Stomach (tissue), 9 donors: ENCODE measurements around the gene KCNIP4. TPM values are rescaled to one million over a fixed set of nuclear protein-coding genes. Genes with fewer than 3 reads are reported as not detected.

Experiments used
- DNase-seq, 2 donors: peaks; one replicate each; pipeline versions ENCODE4 v3.0.0 to v3.0.0-alpha.2; 2013 to 2019
- H3K27ac ChIP-seq, 5 donors: fragments of 200-600 bp in 4 of 5; sonication (generic) in 4 of 5; one replicate each; pipeline ENCODE4 v1.5.1; 2013 to 2019; ENCODE audit warnings: mild to moderate bottlenecking in 1 of 5, moderate library complexity in 1 of 5
- H3K27me3 ChIP-seq, 3 donors: fragments of 200-600 bp; sonication (generic); one replicate each; pipeline ENCODE4 v1.5.1; 2017 to 2019; ENCODE audit warnings: mixed run types in 1 of 3
- H3K36me3 ChIP-seq, 4 donors: fragments of 200-600 bp; sonication (generic); 1 replicate in 3 of 4; 2 replicates in 1 of 4; pipeline ENCODE4 v1.5.1; 2016 to 2019
- H3K4me1 ChIP-seq, 4 donors: fragments of 200-600 bp; sonication (generic); one replicate each; pipeline ENCODE4 v1.5.1; 2016 to 2019
- H3K4me3 ChIP-seq, 4 donors: fragments of 200-600 bp; sonication (generic) in 3 of 4; one replicate each; pipeline ENCODE4 v1.5.1; 2016 to 2019; ENCODE audit warnings: mild to moderate bottlenecking in 1 of 4
- H3K9me3 ChIP-seq, 4 donors: fragments of 200-600 bp; sonication (generic); one replicate each; pipeline ENCODE4 v1.5.1; 2016 to 2019
- EP300 ChIP-seq: sonication (generic); formaldehyde crosslinking; IDR thresholded peaks from one replicate; pipeline ENCODE4 v1.6.1; 2017; ENCODE audit warnings: antibody characterized with exemption
- POLR2A ChIP-seq, 4 donors: fragments of 450-650 bp; IDR thresholded peaks; one replicate each; pipeline ENCODE4 v1.6.1; 2016; ENCODE audit warnings: antibody characterized with exemption in 4 of 4, control low read depth in 2 of 4, mild to moderate bottlenecking in 1 of 4, moderate library complexity in 1 of 4
- POLR2AphosphoS5 ChIP-seq, 3 donors: sonication (generic); formaldehyde crosslinking; IDR thresholded peaks; one replicate each; pipeline ENCODE4 v1.6.1; 2016; ENCODE audit warnings: antibody characterized with exemption in 3 of 3
- WGBS, 5 donors: extraction: QIAGEN DNeasy Blood & Tissue Kit in 3 of 5; methylation state at CpG; one replicate each; pipeline versions ENCODE4 v1.1.5 to v1.1.7; 2013 to 2018; 5-methylcytosine and 5-hydroxymethylcytosine counted together
- intact Hi-C: fragments of 100-400 bp; cut with DNase I; formaldehyde crosslinking; loops from one replicate; pipeline ENCODE4 v1.15.1; 2023; ENCODE audit warnings: low total_unique reads
- polyA plus RNA-seq, 3 donors: library from polyadenylated mRNA; stranded (reverse); fragments of 200-250 nt; gene quantifications; one replicate each; pipeline ENCODE4 v1.2.3, GENCODE V29; 2013
- total RNA-seq, 5 donors: library from RNA; depleted of rRNA; stranded (reverse); fragments of >200 nt; gene quantifications; one replicate each; pipeline versions ENCODE4 v1.1.0 to v1.2.3, GENCODE V29; 2014 to 2016
- TF ChIP-seq, protein P1 (sequence below), 7 experiments: fragments of 450-650 bp in 4 of 7; fragments of 200-600 bp in 3 of 7; sonication (generic) in 3 of 7; IDR thresholded peaks; one replicate each; pipeline ENCODE4 v1.5.1; 2016 to 2019; ENCODE audit warnings: antibody characterized with exemption in 7 of 7, control low read depth in 2 of 7, mild to moderate bottlenecking in 1 of 7
- donor health status: healthy with polysubstance abuse.
- donor health status: Bipolar disorder and iron deficiency.
- donor health status: healthy.

Gene KCNIP4
- total and polyA plus RNA-seq, 8 donors = 0.23 to 1.8 (median 1.3) TPM; not detected in 4

DNA sequence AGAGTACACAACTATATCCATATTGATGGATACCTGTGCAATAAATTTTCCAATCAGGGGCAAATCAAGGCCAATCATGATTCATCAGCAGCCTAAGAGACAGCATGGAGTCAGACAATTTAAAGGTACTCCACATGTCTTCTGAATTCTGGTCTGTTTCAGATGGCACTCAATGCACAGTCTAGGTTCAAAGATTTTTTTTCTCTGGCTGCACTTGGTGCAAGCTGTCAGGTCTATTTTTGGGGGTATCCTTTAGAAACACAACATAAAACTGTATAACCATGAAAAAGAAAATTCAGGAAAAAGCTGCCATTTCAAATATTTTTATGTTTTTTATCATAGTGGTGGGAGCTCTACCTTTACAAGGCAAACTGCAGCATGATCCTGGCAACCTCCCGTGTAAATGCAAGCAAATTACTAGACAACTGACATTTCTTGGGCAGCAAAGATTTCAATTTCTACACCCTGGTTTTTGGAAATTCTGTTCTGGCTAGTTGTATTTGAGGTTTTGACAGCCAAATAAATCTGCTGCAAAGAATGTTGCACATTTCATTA is 310.3 kb downstream of the KCNIP4 start:
- no peak overlapping the region for H3K27ac ChIP-seq
- H3K9me3 ChIP-seq = no peaks in the 10 kb centered on the region
- WGBS, 5 donors = 63 to 79% (median 74%) methylated on average over 1 of the region's 1 CpG
- TF ChIP-seq, protein P1, sequence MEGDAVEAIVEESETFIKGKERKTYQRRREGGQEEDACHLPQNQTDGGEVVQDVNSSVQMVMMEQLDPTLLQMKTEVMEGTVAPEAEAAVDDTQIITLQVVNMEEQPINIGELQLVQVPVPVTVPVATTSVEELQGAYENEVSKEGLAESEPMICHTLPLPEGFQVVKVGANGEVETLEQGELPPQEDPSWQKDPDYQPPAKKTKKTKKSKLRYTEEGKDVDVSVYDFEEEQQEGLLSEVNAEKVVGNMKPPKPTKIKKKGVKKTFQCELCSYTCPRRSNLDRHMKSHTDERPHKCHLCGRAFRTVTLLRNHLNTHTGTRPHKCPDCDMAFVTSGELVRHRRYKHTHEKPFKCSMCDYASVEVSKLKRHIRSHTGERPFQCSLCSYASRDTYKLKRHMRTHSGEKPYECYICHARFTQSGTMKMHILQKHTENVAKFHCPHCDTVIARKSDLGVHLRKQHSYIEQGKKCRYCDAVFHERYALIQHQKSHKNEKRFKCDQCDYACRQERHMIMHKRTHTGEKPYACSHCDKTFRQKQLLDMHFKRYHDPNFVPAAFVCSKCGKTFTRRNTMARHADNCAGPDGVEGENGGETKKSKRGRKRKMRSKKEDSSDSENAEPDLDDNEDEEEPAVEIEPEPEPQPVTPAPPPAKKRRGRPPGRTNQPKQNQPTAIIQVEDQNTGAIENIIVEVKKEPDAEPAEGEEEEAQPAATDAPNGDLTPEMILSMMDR (IDR thresholded peaks at IDR 0.05) = no peak
- no peak for TF ChIP-seq EP300
- no peak for TF ChIP-seq POLR2A (IDR thresholded peaks at IDR 0.05)
- no peak for TF ChIP-seq POLR2AphosphoS5 (IDR thresholded peaks at IDR 0.05)
- DNase-seq = no peak
- intact Hi-C loops = no loop called here
- no peaks in the 10 kb centered on the region for H3K4me1 ChIP-seq
- H3K4me3 ChIP-seq = no peak overlapping the region
- H3K36me3 ChIP-seq = no peaks in the 10 kb centered on the region
- H3K27me3 ChIP-seq = no peaks in the 10 kb centered on the region

DNA sequence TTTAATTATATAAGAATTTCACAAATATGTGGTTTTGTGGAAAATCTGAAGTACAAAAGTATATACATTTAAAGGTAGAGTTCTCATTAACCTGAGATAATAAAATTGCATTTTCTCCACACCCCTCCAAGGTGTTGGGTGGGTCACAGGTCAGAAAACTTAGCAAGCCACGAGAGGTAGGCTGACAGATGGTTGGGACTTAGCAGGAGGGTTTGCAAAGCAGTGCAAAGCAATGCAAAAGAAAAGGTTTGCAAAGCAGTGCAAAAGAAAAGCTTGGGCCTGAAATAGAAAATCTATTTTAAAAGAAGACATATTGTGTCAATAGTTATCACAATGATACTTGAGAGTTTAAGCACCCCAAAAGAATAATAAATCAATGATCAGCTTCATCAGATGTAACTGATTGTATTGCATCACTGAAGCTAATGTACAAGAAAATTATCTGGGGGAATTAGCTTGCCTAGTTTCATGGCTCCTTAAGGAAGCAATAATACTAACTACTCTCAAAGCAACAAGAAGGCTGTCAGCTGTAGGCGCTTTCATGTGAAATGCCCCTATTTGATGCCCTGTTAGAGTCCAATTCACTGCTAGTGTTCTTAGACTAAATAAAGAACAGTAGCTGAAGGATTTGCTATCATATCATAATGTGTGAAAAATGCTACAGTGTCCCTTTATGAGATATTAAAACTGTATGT is 319.5 kb downstream of the KCNIP4 start:
- Histone ChIP-seq H3K4me3 (no peak overlapping the region), H3K4me1 (no peaks in the 10 kb centered on the region), H3K9me3 (no peaks in the 10 kb centered on the region), H3K36me3 (no peaks in the 10 kb centered on the region), H3K27me3 (no peaks in the 10 kb centered on the region), H3K27ac (no peak overlapping the region)
- TF ChIP-seq POLR2A (IDR thresholded peaks at IDR 0.05) (no peak), EP300 (no peak), POLR2AphosphoS5 (IDR thresholded peaks at IDR 0.05) (no peak)
- TF ChIP-seq, protein P1 (IDR thresholded peaks at IDR 0.05) = no peak
- no peak for DNase-seq
- WGBS, 5 donors = 6 to 12% (median 8%) methylated on average over 2 of the region's 2 CpGs
- intact Hi-C loops = no loop called here

DNA sequence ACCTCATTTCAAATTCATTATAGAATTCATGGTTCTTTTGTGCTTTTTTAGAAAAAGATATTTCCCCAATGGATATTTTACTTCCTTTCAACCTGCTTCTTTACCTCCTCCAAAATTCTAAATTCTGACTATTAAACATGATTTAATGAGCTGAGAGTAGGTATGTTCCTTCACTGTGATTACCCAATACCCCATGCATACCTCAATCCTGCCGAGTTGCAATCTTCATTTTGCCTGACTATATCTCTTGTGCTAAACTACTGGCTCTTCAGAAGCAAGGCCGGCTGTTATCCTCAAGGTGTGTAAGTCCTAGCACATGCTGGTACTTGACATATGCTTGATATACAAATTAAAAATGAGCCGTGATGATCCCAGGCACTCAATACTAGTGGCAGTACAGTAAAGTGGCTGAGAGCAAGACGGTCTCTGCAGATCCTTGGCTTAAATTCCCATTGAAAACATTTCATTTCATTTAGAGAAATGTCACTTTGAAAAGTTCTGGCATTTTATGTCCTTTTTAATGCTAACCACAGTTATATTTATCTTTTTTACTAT is 320.4 kb downstream of the KCNIP4 start:
- intact Hi-C loops = no loop called here
- TF ChIP-seq EP300 = no peak
- TF ChIP-seq POLR2A (IDR thresholded peaks at IDR 0.05) = no peak
- no peak for TF ChIP-seq POLR2AphosphoS5 (IDR thresholded peaks at IDR 0.05)
- TF ChIP-seq, protein P1 (IDR thresholded peaks at IDR 0.05) = no peak
- H3K4me1 ChIP-seq = no peaks in the 10 kb centered on the region
- no peaks in the 10 kb centered on the region for H3K9me3 ChIP-seq
- no peaks in the 10 kb centered on the region for H3K36me3 ChIP-seq
- 84 to 94% (median 87%) methylated on average over 4 of the region's 4 CpGs for WGBS, 5 donors
- no peak overlapping the region for H3K27ac ChIP-seq
- no peak for DNase-seq
- H3K4me3 ChIP-seq = no peak overlapping the region
- no peaks in the 10 kb centered on the region for H3K27me3 ChIP-seq

DNA sequence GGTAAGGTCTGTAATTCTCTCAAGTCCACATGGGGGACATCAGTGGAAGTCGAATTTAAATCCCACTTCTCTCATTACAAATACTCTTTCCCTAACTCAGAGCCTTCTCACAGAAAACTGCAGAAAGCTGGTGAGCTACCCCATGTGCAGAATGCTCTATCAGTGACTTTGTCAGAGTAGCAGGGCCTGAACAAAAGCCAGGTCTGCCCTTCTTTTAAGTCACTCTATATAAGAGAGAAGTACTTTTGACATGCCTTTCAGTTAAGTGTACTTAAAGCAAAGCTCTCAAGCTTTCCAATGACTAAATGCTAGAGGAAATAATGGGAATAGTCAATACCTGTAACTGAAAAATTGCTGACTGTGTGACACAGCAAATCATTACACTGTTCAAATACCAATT is 323.1 kb downstream of the KCNIP4 start:
- TF ChIP-seq EP300 (no peak), POLR2AphosphoS5 (IDR thresholded peaks at IDR 0.05) (no peak), POLR2A (IDR thresholded peaks at IDR 0.05) (no peak)
- TF ChIP-seq, protein P1 (IDR thresholded peaks at IDR 0.05) = no peak
- Histone ChIP-seq H3K27ac (no peak overlapping the region), H3K36me3 (no peaks in the 10 kb centered on the region), H3K27me3 (no peaks in the 10 kb centered on the region), H3K4me3 (no peak overlapping the region), H3K4me1 (no peaks in the 10 kb centered on the region), H3K9me3 (no peaks in the 10 kb centered on the region)
- intact Hi-C loops = no loop called here
- WGBS, 5 donors = 38 to 70% (median 39%) methylated on average over 1 of the region's 1 CpG
- DNase-seq = no peak
